Mesenchymal stem cell (in vitro differentiated cells and primary cell): Measurements from ENCODE around the gene CYP2W1.

Experiments used
- DNase-seq: peaks from one replicate; pipeline ENCODE4 v3.0.0-alpha.2; 2013
- H2AFZ ChIP-seq: one replicate; pipeline ENCODE4 v1.6.1; 2013; ENCODE audit warnings: low read depth, mild to moderate bottlenecking, control low read depth, inconsistent platforms, low read length, moderate library complexity
- H2AK5ac ChIP-seq: 2 replicates; pipeline ENCODE4 v1.6.1; 2013; ENCODE audit warnings: low read length, moderate library complexity, mild to moderate bottlenecking, inconsistent platforms; ENCODE audit not compliant: severe bottlenecking
- H2BK120ac ChIP-seq: one replicate; pipeline ENCODE4 v1.6.1; 2013; ENCODE audit warnings: low read depth, mild to moderate bottlenecking, inconsistent platforms, low read length, moderate library complexity
- H2BK12ac ChIP-seq, 2 experiments: one replicate each; pipeline ENCODE4 v1.6.1; 2013; ENCODE audit warnings: inconsistent platforms in 2 of 2, low read length in 2 of 2, mild to moderate bottlenecking in 2 of 2, moderate library complexity in 2 of 2, control low read depth in 1 of 2
- H2BK15ac ChIP-seq: one replicate; pipeline ENCODE4 v1.6.1; 2013; ENCODE audit warnings: mild to moderate bottlenecking, low read depth, inconsistent platforms; ENCODE audit not compliant: poor library complexity, severe bottlenecking
- H2BK5ac ChIP-seq: 2 replicates; pipeline ENCODE4 v1.6.1; 2013; ENCODE audit warnings: low read depth, mild to moderate bottlenecking, low read length, control low read depth, inconsistent platforms; ENCODE audit not compliant: poor library complexity, severe bottlenecking
- H3K14ac ChIP-seq, 2 experiments: one replicate each; pipeline ENCODE4 v1.6.1; 2013; ENCODE audit warnings: inconsistent platforms in 2 of 2, low read length in 2 of 2, control low read depth in 1 of 2, mild to moderate bottlenecking in 1 of 2, moderate library complexity in 1 of 2
- H3K18ac ChIP-seq, 2 experiments: one replicate each; pipeline ENCODE4 v1.6.1; 2013; ENCODE audit warnings: inconsistent platforms in 2 of 2, low read length in 2 of 2, control low read depth in 1 of 2, low read depth in 1 of 2, mild to moderate bottlenecking in 1 of 2
- H3K23ac ChIP-seq, 2 experiments: one replicate each; pipeline ENCODE4 v1.6.1; 2013; ENCODE audit warnings: inconsistent platforms in 2 of 2, low read length in 2 of 2, mild to moderate bottlenecking in 2 of 2, moderate library complexity in 2 of 2, control low read depth in 1 of 2
- H3K27ac ChIP-seq: 2 replicates; pipeline ENCODE4 v1.5.1; 2013; ENCODE audit warnings: mild to moderate bottlenecking, moderate library complexity, low read length, control low read depth, inconsistent platforms; ENCODE audit not compliant: poor library complexity, severe bottlenecking
- H3K27me3 ChIP-seq, 2 experiments: 2 replicates each; pipeline versions ENCODE4 v1.6.1 to v1.7.0; 2013; ENCODE audit warnings: low read length in 2 of 2, mild to moderate bottlenecking in 2 of 2, moderate library complexity in 2 of 2, control low read depth in 1 of 2, inconsistent platforms in 1 of 2; ENCODE audit not compliant: control insufficient read depth in 1 of 2, insufficient read depth in 1 of 2
- H3K36me3 ChIP-seq, 2 experiments: 2 replicates each; pipeline versions ENCODE4 v1.6.1 to v1.7.0; 2013; ENCODE audit warnings: low read length in 2 of 2, control low read depth in 1 of 2, inconsistent platforms in 1 of 2, low read depth in 1 of 2, mild to moderate bottlenecking in 1 of 2; ENCODE audit not compliant: insufficient read depth in 2 of 2, control insufficient read depth in 1 of 2
- H3K4ac ChIP-seq, 2 experiments: one replicate each; pipeline ENCODE4 v1.6.1; 2013; ENCODE audit warnings: inconsistent platforms in 2 of 2, low read length in 2 of 2, mild to moderate bottlenecking in 2 of 2, moderate library complexity in 2 of 2, control low read depth in 1 of 2, low read depth in 1 of 2
- H3K4me1 ChIP-seq: 2 replicates; pipeline ENCODE4 v1.6.1; 2013; ENCODE audit warnings: low read depth, low read length, control low read depth; ENCODE audit not compliant: control insufficient read depth, insufficient read depth
- H3K4me2 ChIP-seq: 2 replicates; pipeline ENCODE4 v1.6.1; 2013; ENCODE audit warnings: low read length, mild to moderate bottlenecking, inconsistent platforms; ENCODE audit not compliant: poor library complexity, severe bottlenecking
- H3K4me3 ChIP-seq, 2 experiments: 2 replicates each; pipeline versions ENCODE4 v1.5.1 to v1.7.0; 2013; ENCODE audit warnings: low read length in 2 of 2, mild to moderate bottlenecking in 2 of 2, control low read depth in 1 of 2, low read depth in 1 of 2; ENCODE audit not compliant: insufficient read depth in 1 of 2
- H3K79me1 ChIP-seq: replicated peaks from 2 replicates; pipeline ENCODE4 v1.6.1; 2013; ENCODE audit warnings: mild to moderate bottlenecking, control low read depth, low read length, inconsistent platforms; ENCODE audit not compliant: poor library complexity, severe bottlenecking
- H3K9ac ChIP-seq: 2 replicates; pipeline ENCODE4 v1.7.0; 2013; ENCODE audit warnings: mild to moderate bottlenecking, low read length, moderate library complexity
- H3K9me3 ChIP-seq: 2 replicates; pipeline ENCODE4 v1.7.0; 2013; ENCODE audit warnings: mild to moderate bottlenecking, low read length; ENCODE audit not compliant: control insufficient read depth
- H4K8ac ChIP-seq: one replicate; pipeline ENCODE4 v1.6.1; 2013; ENCODE audit warnings: inconsistent platforms, mild to moderate bottlenecking, low read length, moderate library complexity
- H4K91ac ChIP-seq: one replicate; pipeline ENCODE4 v1.6.1; 2013; ENCODE audit warnings: mild to moderate bottlenecking, low read length, inconsistent platforms
- WGBS: methylation state at CpG from one replicate; pipeline ENCODE4 v1.1.7; 2013; ENCODE audit warnings: mixed read lengths; 5-methylcytosine and 5-hydroxymethylcytosine counted together

CYP2W1 gene

GRCh38 chr7:1022356-1022755, 39.4 kb downstream of the CYP2W1 start:
- H2BK120ac ChIP-seq: no peak overlapping the region
- no peak overlapping the region for H4K91ac ChIP-seq
- no peak overlapping the region for H3K14ac ChIP-seq
- H4K8ac ChIP-seq: no peak overlapping the region
- H3K4ac ChIP-seq: no peak overlapping the region
- 97% methylated on average over 17 of the region's 17 CpGs for WGBS
- no peak overlapping the region for H2AK5ac ChIP-seq
- no peak overlapping the region for H3K23ac ChIP-seq
- H2BK12ac ChIP-seq: no peak overlapping the region
- no peak overlapping the region for H2AFZ ChIP-seq
- H3K79me1 ChIP-seq: peaks cover 67% of the 10 kb centered on the region
- no peak overlapping the region for H2BK5ac ChIP-seq
- peaks cover 10% of the 10 kb centered on the region for H3K4me1 ChIP-seq
- no peaks in the 10 kb centered on the region for H3K9me3 ChIP-seq
- peaks cover 29 to 78% of the 10 kb centered on the region in 2 experiments for H3K36me3 ChIP-seq
- H2BK15ac ChIP-seq: no peak overlapping the region
- H3K18ac ChIP-seq: no peak overlapping the region
- no peak overlapping the region for H3K4me2 ChIP-seq
- H3K9ac ChIP-seq: no peak overlapping the region
- DNase-seq: no peak
- H3K27ac ChIP-seq: no peak overlapping the region
- H3K4me3 ChIP-seq: no peak overlapping the region
- H3K27me3 ChIP-seq: no peaks in the 10 kb centered on the region

DNA sequence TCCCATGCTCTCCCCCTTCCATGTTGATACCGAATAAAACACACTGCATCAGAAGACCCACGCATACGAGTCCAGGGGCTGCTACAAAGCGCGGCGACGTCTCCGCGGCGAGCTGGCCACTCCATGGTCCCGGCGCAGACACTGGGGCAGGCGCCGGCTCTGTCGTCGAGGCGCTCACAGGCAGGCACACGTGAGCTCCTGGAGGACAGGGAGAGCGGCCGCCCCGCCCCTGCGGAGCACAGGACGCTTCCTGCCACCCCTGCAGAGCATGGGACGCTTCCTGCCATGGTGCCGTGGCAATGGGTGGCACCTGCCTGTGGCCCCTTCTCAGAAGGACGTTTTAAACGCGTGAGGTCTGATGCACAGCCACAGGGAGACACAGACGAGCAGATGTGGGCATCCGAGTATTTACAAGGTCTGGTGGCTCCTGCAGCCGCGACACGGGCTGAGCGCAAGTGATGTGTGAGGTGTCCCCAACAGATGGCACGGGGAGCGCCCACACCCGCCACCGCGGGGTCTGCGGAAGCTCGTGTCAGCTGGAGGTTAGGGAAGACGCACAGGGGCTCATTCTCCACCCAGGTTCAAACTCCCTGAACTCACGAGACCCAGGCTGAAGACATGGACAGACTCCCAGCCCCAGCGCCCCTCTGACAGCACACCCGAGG, 40.0 kb downstream of the CYP2W1 start:
- Histone ChIP-seq H3K36me3 (peaks cover 27 to 72% of the 10 kb centered on the region in 2 experiments), H2BK120ac (no peak overlapping the region), H3K23ac (no peak overlapping the region), H3K4me3 (no peak overlapping the region), H3K9me3 (no peaks in the 10 kb centered on the region), H3K27ac (no peak overlapping the region), H4K91ac (no peak overlapping the region), H2BK12ac (no peak overlapping the region), H2BK15ac (no peak overlapping the region), H4K8ac (no peak overlapping the region), H3K79me1 (peaks cover 64% of the 10 kb centered on the region), H3K4ac (no peak overlapping the region), H3K9ac (no peak overlapping the region), H3K4me1 (peaks cover 11% of the 10 kb centered on the region), H3K18ac (no peak overlapping the region), H2AK5ac (no peak overlapping the region), H3K14ac (no peak overlapping the region), H2AFZ (no peak overlapping the region), H2BK5ac (no peak overlapping the region), H3K4me2 (no peak overlapping the region), H3K27me3 (no peaks in the 10 kb centered on the region)
- no peak for DNase-seq
- WGBS: 95% methylated on average over 45 of the region's 45 CpGs

DNA sequence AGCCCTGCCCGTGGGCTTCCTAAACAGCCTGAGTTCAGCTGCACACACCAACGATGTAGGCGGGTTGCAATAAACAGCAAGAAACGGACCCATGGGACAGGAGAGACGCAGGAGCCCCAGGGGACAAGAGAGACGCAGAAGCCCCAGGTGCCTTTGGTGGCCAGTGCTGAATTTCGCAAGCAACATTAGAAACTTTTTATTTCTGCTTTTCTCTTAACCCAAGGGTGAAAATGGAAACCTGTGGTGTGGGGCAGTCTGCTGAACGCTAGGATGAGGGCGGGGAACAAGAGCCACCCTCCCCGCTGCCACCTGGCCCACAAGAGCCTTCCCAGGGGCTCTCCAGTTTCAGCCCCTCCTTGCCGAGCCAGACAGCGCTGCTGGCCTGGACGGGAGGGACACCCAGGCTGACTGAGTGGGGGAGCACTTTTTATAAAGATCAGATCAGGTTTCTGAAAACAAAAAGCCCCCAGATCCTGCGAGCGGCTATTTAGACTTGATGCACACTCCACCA, 41.4 kb downstream of the CYP2W1 start:
- Histone ChIP-seq H3K9ac (no peak overlapping the region), H3K14ac (no peak overlapping the region), H3K23ac (no peak overlapping the region), H4K91ac (no peak overlapping the region), H3K4me1 (peaks cover 19% of the 10 kb centered on the region), H2AFZ (no peak overlapping the region), H4K8ac (no peak overlapping the region), H3K36me3 (peaks cover 21 to 63% of the 10 kb centered on the region in 2 experiments), H3K4me3 (no peak overlapping the region), H3K79me1 (peaks cover 58% of the 10 kb centered on the region), H3K27ac (no peak overlapping the region), H3K18ac (no peak overlapping the region), H3K27me3 (no peaks in the 10 kb centered on the region), H3K4me2 (no peak overlapping the region), H2AK5ac (no peak overlapping the region), H2BK15ac (no peak overlapping the region), H2BK5ac (no peak overlapping the region), H3K9me3 (no peaks in the 10 kb centered on the region), H3K4ac (no peak overlapping the region), H2BK120ac (no peak overlapping the region), H2BK12ac (no peak overlapping the region)
- no peak for DNase-seq
- WGBS: 91% methylated on average over 13 of the region's 15 CpGs

- no peak overlapping the region for H2BK120ac ChIP-seq
- H3K14ac ChIP-seq: no peak overlapping the region
- no peak overlapping the region for H2BK5ac ChIP-seq
- no peak overlapping the region for H4K8ac ChIP-seq
- H3K23ac ChIP-seq: no peak overlapping the region
- no peak overlapping the region for H2AK5ac ChIP-seq
- no peak overlapping the region for H2BK15ac ChIP-seq
- 93% methylated on average over 24 of the region's 25 CpGs for WGBS
- H3K79me1 ChIP-seq: peaks cover 60% of the 10 kb centered on the region
- no peaks in the 10 kb centered on the region for H3K9me3 ChIP-seq
- H3K4ac ChIP-seq: no peak overlapping the region
- no peak overlapping the region for H3K18ac ChIP-seq
- H3K4me1 ChIP-seq: peaks cover 25% of the 10 kb centered on the region
- H3K9ac ChIP-seq: no peak overlapping the region
- H2BK12ac ChIP-seq: no peak overlapping the region
- no peak overlapping the region for H3K27ac ChIP-seq
- no peak overlapping the region for H2AFZ ChIP-seq
- no peak overlapping the region for H3K4me3 ChIP-seq
- no peak overlapping the region for H3K4me2 ChIP-seq
- H4K91ac ChIP-seq: no peak overlapping the region
- DNase-seq: no peak
- peaks cover 21 to 61% of the 10 kb centered on the region in 2 experiments for H3K36me3 ChIP-seq
- H3K27me3 ChIP-seq: no peaks in the 10 kb centered on the region
Observed at GRCh38 chr7:1024876-1025742, 42.1 kb downstream of the CYP2W1 start.
